ENCODE data around the gene SH2D2A.

GRCh38 chr1:156803086-156803851 lies 13.4 kb downstream of the SH2D2A start:
- no peak for TF ChIP-seq ZNF764 (CRISPR knock-in tag; IDR thresholded peaks at IDR 0.05; ENCODE audit: low read depth)
- no peak for TF ChIP-seq ZNF644 (tag; IDR thresholded peaks at IDR 0.05; ENCODE audit: low read depth)
- no peak for TF ChIP-seq HDGF (IDR thresholded peaks at IDR 0.05)

Data from K562 (cell line).